SU-DHL-6 (cell line): ENCODE measurements around the gene NTNG1.

Experiments used
- H2AFZ ChIP-seq: fragments of 200-600 bp; sonication (generic); 2 replicates; pipeline ENCODE4 v1.6.1; 2014; ENCODE audit warnings: low read depth, mild to moderate bottlenecking, moderate library complexity, mixed read lengths, antibody characterized with exemption, low read length; ENCODE audit not compliant: severe bottlenecking
- H3F3A ChIP-seq: fragments of 200-600 bp; shearing (Covaris generic); 2 replicates; pipeline ENCODE4 v1.6.0; 2016; ENCODE audit warnings: antibody characterized with exemption, mild to moderate bottlenecking; ENCODE audit not compliant: insufficient read depth
- H3K27ac ChIP-seq: fragments of 200-600 bp; sonication (generic); 2 replicates; pipeline ENCODE4 v1.5.1; 2016; ENCODE audit warnings: low read depth, mild to moderate bottlenecking, low read length, moderate library complexity, mixed read lengths
- H3K27me3 ChIP-seq: fragments of 200-600 bp; sonication (generic), shearing (Covaris generic); 2 replicates; pipeline ENCODE4 v1.6.0; 2014; ENCODE audit warnings: mild to moderate bottlenecking, low read length
- H3K36me3 ChIP-seq: fragments of 200-600 bp; sonication (generic); 2 replicates; pipeline ENCODE4 v1.6.1; 2014; ENCODE audit warnings: mild to moderate bottlenecking, low read length, mixed read lengths
- H3K4me2 ChIP-seq: fragments of 300-600, 200-600 bp; shearing (Covaris generic), sonication (generic); 2 replicates; pipeline ENCODE4 v1.6.0; 2014; ENCODE audit warnings: low read length, low read depth, mild to moderate bottlenecking; ENCODE audit not compliant: poor library complexity, severe bottlenecking
- H3K4me3 ChIP-seq: fragments of 200-600 bp; sonication (generic); 2 replicates; pipeline ENCODE4 v1.5.1; 2014; ENCODE audit warnings: antibody characterized with exemption, low read length, mild to moderate bottlenecking, mixed read lengths; ENCODE audit not compliant: insufficient read depth, poor library complexity, severe bottlenecking
- H3K79me2 ChIP-seq: fragments of 200-600 bp; sonication (generic); 2 replicates; pipeline ENCODE4 v1.6.1; 2014; ENCODE audit warnings: mild to moderate bottlenecking, low read length, moderate library complexity; ENCODE audit not compliant: insufficient read depth
- H3K9ac ChIP-seq: fragments of 200-600 bp; sonication (generic); 2 replicates; pipeline ENCODE4 v1.7.0; 2014; ENCODE audit warnings: mild to moderate bottlenecking, low read length
- H3K9me2 ChIP-seq: fragments of 200-600 bp; sonication (generic); replicated peaks from 2 replicates; pipeline ENCODE4 v1.6.1; 2014; ENCODE audit warnings: low read length; ENCODE audit not compliant: insufficient read depth
- H3K9me3 ChIP-seq: fragments of 200-600 bp; sonication (generic); 2 replicates; pipeline ENCODE4 v1.6.1; 2014; ENCODE audit warnings: low read length, mixed read lengths; ENCODE audit not compliant: insufficient read depth
- H4K20me1 ChIP-seq: fragments of 200-600 bp; sonication (generic); 2 replicates; pipeline ENCODE4 v1.6.1; 2014; ENCODE audit warnings: low read depth, mild to moderate bottlenecking, antibody characterized with exemption, low read length, moderate library complexity, mixed read lengths
- CTCF ChIP-seq: fragments of 200-600 bp; sonication (generic); IDR thresholded peaks from one replicate; pipeline ENCODE4 v1.5.1; 2017; ENCODE audit warnings: antibody characterized with exemption, mild to moderate bottlenecking, low read length, moderate library complexity; ENCODE audit not compliant: insufficient read depth, poor library complexity, severe bottlenecking
- EZH2phosphoT487 ChIP-seq: fragments of 200-600 bp; sonication (generic), shearing (Covaris generic); conservative IDR thresholded peaks from 2 replicates; pipeline ENCODE4 v1.6.1; 2018; ENCODE audit warnings: mild to moderate bottlenecking, antibody characterized with exemption, low read length, moderate library complexity, mixed read lengths

NTNG1 gene

GRCh38 chr1:107152395-107152794 lies 11.6 kb downstream of the NTNG1 start:
- 0 out of 2 replicates have a peak, but pooled peaks cover 4% of the 10 kb centered on the region for H4K20me1 ChIP-seq
- H3K36me3 ChIP-seq, result no peaks in the 10 kb centered on the region
- no peak overlapping the region for H2AFZ ChIP-seq
- no peaks in the 10 kb centered on the region for H3K79me2 ChIP-seq
- no peak for TF ChIP-seq CTCF
- no peak for TF ChIP-seq EZH2phosphoT487
- H3K27ac ChIP-seq, result no peak overlapping the region
- no peaks in the 10 kb centered on the region for H3K9me3 ChIP-seq
- no peaks in the 10 kb centered on the region for H3K27me3 ChIP-seq
- H3K9me2 ChIP-seq, result no peaks in the 10 kb centered on the region
- H3K4me2 ChIP-seq, result no peak overlapping the region
- H3K4me3 ChIP-seq, result no peak overlapping the region
- no peak overlapping the region for H3K9ac ChIP-seq
- no peaks in the 10 kb centered on the region for H3F3A ChIP-seq

GRCh38 chr1:107153014-107153413 lies 12.2 kb downstream of the NTNG1 start:
- Histone ChIP-seq H3K36me3 (no peaks in the 10 kb centered on the region), H4K20me1 (0 out of 2 replicates have a peak, but pooled peaks cover 4% of the 10 kb centered on the region), H3F3A (no peaks in the 10 kb centered on the region), H3K79me2 (no peaks in the 10 kb centered on the region), H3K9me3 (no peaks in the 10 kb centered on the region), H3K4me2 (no peak overlapping the region), H2AFZ (no peak overlapping the region), H3K9ac (no peak overlapping the region), H3K27ac (no peak overlapping the region), H3K9me2 (no peaks in the 10 kb centered on the region), H3K27me3 (no peaks in the 10 kb centered on the region), H3K4me3 (no peak overlapping the region)
- TF ChIP-seq EZH2phosphoT487 (no peak), CTCF (peak; percentile 18)

DNA sequence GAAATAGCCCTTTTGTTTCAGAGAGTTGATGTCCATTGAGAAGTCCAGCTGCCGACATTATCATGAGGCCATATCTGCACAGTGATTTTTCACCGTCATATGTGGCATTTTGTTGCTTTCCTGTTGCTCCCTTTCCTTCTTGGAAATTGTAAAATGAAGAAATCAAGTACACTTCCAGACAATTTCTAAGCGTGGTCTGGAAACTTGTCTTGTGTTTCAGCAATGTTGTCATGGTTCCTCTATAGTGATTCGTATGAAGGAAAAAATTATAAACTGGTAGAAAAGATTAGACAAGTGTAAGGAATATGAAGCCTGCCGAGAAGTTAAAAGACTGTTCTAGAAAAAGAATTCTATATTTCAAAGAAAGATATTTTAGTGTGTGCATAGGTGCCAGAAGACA lies 17.7 kb downstream of the NTNG1 start:
- Histone ChIP-seq H3F3A (no peaks in the 10 kb centered on the region), H4K20me1 (0 out of 2 replicates have a peak, but pooled peaks cover 4% of the 10 kb centered on the region), H3K9me3 (no peaks in the 10 kb centered on the region), H3K4me3 (no peak overlapping the region), H3K79me2 (peaks cover 12% of the 10 kb centered on the region; the same call in 1 of the 2 replicates), H3K9me2 (no peaks in the 10 kb centered on the region), H3K36me3 (no peaks in the 10 kb centered on the region), H3K4me2 (no peak overlapping the region), H3K27me3 (no peaks in the 10 kb centered on the region), H3K27ac (no peak overlapping the region), H3K9ac (no peak overlapping the region), H2AFZ (no peak overlapping the region)
- no peak for TF ChIP-seq EZH2phosphoT487
- no peak for TF ChIP-seq CTCF

GRCh38 chr1:107158991-107159390 lies 18.2 kb downstream of the NTNG1 start:
- Histone ChIP-seq H3K36me3 (0 out of 2 replicates have a peak, but pooled peaks cover 5% of the 10 kb centered on the region), H3K27ac (no peak overlapping the region), H3K79me2 (peaks cover 12% of the 10 kb centered on the region; the same call in 1 of the 2 replicates), H3F3A (no peaks in the 10 kb centered on the region), H3K9me3 (0 out of 2 replicates have a peak, but pooled peaks cover under 1% of the 10 kb centered on the region), H4K20me1 (0 out of 2 replicates have a peak, but pooled peaks cover 4% of the 10 kb centered on the region), H3K9ac (no peak overlapping the region), H3K4me3 (no peak overlapping the region), H3K9me2 (no peaks in the 10 kb centered on the region), H2AFZ (no peak overlapping the region), H3K27me3 (no peaks in the 10 kb centered on the region), H3K4me2 (no peak overlapping the region)
- TF ChIP-seq EZH2phosphoT487, result no peak
